ENCODE data around the gene HIPK4.

Gene HIPK4

DNA sequence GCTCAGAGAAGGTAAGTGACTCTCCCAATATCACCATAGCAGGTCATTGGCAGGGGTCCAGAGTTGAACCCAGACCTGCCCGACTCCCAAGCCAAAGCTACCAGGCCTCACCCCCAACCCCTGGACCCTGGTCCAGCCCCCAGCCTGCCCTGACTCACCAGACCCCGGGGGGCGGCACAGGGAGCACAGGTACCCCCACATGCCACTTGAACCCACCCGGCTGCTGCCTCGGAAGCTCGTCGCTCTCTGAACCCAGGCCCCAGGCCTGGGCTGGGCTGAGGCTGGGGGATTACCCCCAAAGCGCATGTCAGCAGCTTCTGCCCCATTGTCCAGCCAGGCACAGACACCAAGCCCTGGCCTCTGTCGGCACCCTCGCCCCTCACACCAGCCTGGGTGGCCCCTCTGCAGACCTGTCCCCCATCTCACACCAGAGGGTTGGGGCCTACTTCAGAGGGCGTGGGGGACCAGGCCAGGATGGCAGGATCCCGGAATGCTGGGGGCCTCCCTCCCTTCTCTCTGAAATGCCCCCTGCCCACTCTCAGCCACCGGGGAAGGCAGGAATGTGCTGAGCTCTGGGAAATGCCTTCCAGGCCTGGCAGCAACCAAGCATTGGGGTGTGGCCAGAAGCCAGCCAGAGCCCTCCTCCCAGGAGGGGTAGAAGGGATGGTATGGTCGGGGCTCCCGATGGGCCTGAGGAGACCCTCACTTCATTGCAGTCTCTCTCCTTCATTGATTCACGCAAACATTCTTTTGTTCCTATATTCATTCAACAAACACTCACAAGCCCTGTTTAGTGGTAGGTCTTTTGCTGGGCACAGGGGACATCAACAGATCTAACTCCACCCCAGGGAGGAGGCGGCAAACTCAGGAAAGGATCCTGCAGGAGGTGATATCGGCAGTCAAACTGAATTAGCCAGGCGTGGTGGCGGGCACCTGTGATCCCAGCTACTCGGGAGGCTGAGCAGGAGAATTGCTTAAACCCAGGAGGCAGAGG is 24.9 kb upstream of the HIPK4 start:
- no CpG with 5 or more reads among the region's 21 CpGs for WGBS (ENCODE audit: extremely low coverage, insufficient coverage, low lambda C conversion rate)
- H4K8ac ChIP-seq (ENCODE audit: low read depth, low read length) = no peak overlapping the region
- no peak overlapping the region for H4K5ac ChIP-seq (ENCODE audit: low read length)
- no peaks in the 10 kb centered on the region for H3K79me2 ChIP-seq (ENCODE audit: control insufficient read depth, insufficient read depth, low read length)
- no peaks in the 10 kb centered on the region for H3K27me3 ChIP-seq (ENCODE audit: insufficient read depth, low read length, poor library complexity)
- H3K36me3 ChIP-seq (ENCODE audit: control insufficient read depth, insufficient read depth, low read length) = no peaks in the 10 kb centered on the region
- H3K4ac ChIP-seq (ENCODE audit: low read depth, low read length) = no peak overlapping the region
- no peak overlapping the region for H2BK5ac ChIP-seq (ENCODE audit: low read length)
- no peak overlapping the region for H3K4me2 ChIP-seq (ENCODE audit: low read length)
- no peak overlapping the region for H3K56ac ChIP-seq (ENCODE audit: low read length)
- H3K27ac ChIP-seq (ENCODE audit: low read depth, low read length) = no peak overlapping the region
- H3K4me1 ChIP-seq (ENCODE audit: control insufficient read depth, low read depth, low read length) = no peaks in the 10 kb centered on the region
- H3K23ac ChIP-seq (ENCODE audit: low read length) = no peak overlapping the region
- H2BK120ac ChIP-seq (ENCODE audit: low read depth, low read length) = no peak overlapping the region
- no peak overlapping the region for H3K4me3 ChIP-seq (ENCODE audit: low read length)
- no peaks in the 10 kb centered on the region for H3K79me1 ChIP-seq (ENCODE audit: low read length)
- no peak overlapping the region for H2BK15ac ChIP-seq (replicated peaks; ENCODE audit: low read depth)
- H3K18ac ChIP-seq (ENCODE audit: low read length) = no peak overlapping the region
- H3K9ac ChIP-seq (ENCODE audit: low read length) = no peak overlapping the region
- DNase-seq = no peak
- no peak overlapping the region for H2AK5ac ChIP-seq (ENCODE audit: low read length)

DNA sequence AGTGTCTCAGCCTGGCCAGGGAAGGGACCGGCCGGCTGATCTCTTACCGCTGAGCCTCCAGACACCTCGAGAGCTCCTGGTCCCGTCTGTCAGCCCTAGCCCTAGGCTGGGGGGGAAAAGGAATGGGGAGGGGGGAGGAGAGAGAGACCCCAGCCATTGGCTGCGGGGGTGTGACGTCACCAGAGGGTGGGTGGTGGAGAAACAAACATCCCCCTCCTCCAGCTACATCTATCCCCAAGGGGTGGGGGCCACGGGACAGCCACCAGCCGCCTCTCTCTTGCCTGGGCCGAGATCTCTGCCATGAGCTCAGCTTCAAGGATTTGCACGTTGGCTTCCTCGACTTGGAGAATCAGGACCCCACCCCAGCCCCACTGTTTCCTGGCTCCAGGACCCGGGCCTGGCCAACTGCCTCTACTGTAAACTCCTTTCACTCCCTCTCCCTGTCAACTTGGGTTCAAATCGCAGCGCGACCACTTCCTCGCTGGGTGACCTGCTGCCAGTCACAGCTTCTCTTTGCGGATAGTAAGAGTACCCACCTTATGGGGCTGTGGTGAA is 23.4 kb upstream of the HIPK4 start, which contains the start of gene PRX:
Gene PRX, minus strand, starts transcription at position 88 of the 555 bp plus-strand sequence. CDS start 5,446 bp downstream, outside the sequence.
- H3K79me1 ChIP-seq (ENCODE audit: low read length) = no peaks in the 10 kb centered on the region
- H3K79me2 ChIP-seq (ENCODE audit: control insufficient read depth, insufficient read depth, low read length) = no peaks in the 10 kb centered on the region
- H4K8ac ChIP-seq (ENCODE audit: low read depth, low read length) = no peak within 1 kb of the TSS
- no peak within 1 kb of the TSS for H3K23ac ChIP-seq (ENCODE audit: low read length)
- no peak within 1 kb of the TSS for H4K5ac ChIP-seq (ENCODE audit: low read length)
- H3K4ac ChIP-seq (ENCODE audit: low read depth, low read length) = no peak within 1 kb of the TSS
- H2BK120ac ChIP-seq (ENCODE audit: low read depth, low read length) = no peak within 1 kb of the TSS
- peak within 1 kb of the TSS; percentile 22 for H3K9ac ChIP-seq (ENCODE audit: low read length)
- H3K27me3 ChIP-seq (ENCODE audit: insufficient read depth, low read length, poor library complexity) = no peaks in the 10 kb centered on the region
- peak within 1 kb of the TSS; percentile 43 for H3K56ac ChIP-seq (ENCODE audit: low read length)
- H3K4me1 ChIP-seq (ENCODE audit: control insufficient read depth, low read depth, low read length) = no peaks in the 10 kb centered on the region
- peak; percentile 92 for DNase-seq
- no peak within 1 kb of the TSS for H3K4me2 ChIP-seq (ENCODE audit: low read length)
- no peak within 1 kb of the TSS for H2AK5ac ChIP-seq (ENCODE audit: low read length)
- H3K36me3 ChIP-seq (ENCODE audit: control insufficient read depth, insufficient read depth, low read length) = no peaks in the 10 kb centered on the region
- H2BK15ac ChIP-seq (replicated peaks; ENCODE audit: low read depth) = no peak within 1 kb of the TSS
- no peak within 1 kb of the TSS for H3K18ac ChIP-seq (ENCODE audit: low read length)
- no peak within 1 kb of the TSS for H3K27ac ChIP-seq (ENCODE audit: low read depth, low read length)
- no CpG with 5 or more reads among the region's 18 CpGs for WGBS (ENCODE audit: extremely low coverage, insufficient coverage, low lambda C conversion rate)
- no peak within 1 kb of the TSS for H3K4me3 ChIP-seq (ENCODE audit: low read length)
- no peak within 1 kb of the TSS for H2BK5ac ChIP-seq (ENCODE audit: low read length)

DNA sequence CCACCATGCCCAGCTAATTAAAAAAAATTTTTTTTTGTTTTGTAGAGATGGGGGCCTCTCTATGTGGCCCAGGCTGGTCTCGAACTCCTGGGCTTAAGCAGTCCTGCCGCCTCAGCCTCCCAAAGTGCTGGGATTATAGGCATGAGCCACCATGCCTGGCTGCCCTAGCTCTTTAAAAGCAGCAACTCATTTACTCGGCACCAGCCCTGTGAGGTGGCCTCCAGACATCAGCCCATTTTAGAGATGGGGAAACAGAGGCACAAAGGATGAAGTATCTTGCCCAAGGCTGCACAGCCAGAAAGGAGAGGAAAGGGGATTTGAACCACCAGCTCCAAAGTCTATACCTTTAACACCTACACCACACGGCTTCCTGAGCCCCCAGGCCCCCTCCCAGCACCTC is 22.9 kb upstream of the HIPK4 start:
- Histone ChIP-seq H2AK5ac (ENCODE audit: low read length) (no peak overlapping the region), H3K4me3 (ENCODE audit: low read length) (no peak overlapping the region), H3K18ac (ENCODE audit: low read length) (no peak overlapping the region), H4K8ac (ENCODE audit: low read depth, low read length) (no peak overlapping the region), H3K4me2 (ENCODE audit: low read length) (no peak overlapping the region), H3K4me1 (ENCODE audit: control insufficient read depth, low read depth, low read length) (no peaks in the 10 kb centered on the region), H3K4ac (ENCODE audit: low read depth, low read length) (no peak overlapping the region), H4K5ac (ENCODE audit: low read length) (no peak overlapping the region), H2BK15ac (replicated peaks; ENCODE audit: low read depth) (no peak overlapping the region), H3K23ac (ENCODE audit: low read length) (no peak overlapping the region), H3K56ac (ENCODE audit: low read length) (peak overlapping the region; percentile 43), H3K79me1 (ENCODE audit: low read length) (no peaks in the 10 kb centered on the region), H2BK5ac (ENCODE audit: low read length) (no peak overlapping the region), H2BK120ac (ENCODE audit: low read depth, low read length) (no peak overlapping the region), H3K9ac (ENCODE audit: low read length) (peak overlapping the region; percentile 12), H3K79me2 (ENCODE audit: control insufficient read depth, insufficient read depth, low read length) (no peaks in the 10 kb centered on the region), H3K27ac (ENCODE audit: low read depth, low read length) (no peak overlapping the region), H3K36me3 (ENCODE audit: control insufficient read depth, insufficient read depth, low read length) (no peaks in the 10 kb centered on the region), H3K27me3 (ENCODE audit: insufficient read depth, low read length, poor library complexity) (no peaks in the 10 kb centered on the region)
- no peak for DNase-seq
- no CpG with 5 or more reads among the region's 4 CpGs for WGBS (ENCODE audit: extremely low coverage, insufficient coverage, low lambda C conversion rate)

DNA sequence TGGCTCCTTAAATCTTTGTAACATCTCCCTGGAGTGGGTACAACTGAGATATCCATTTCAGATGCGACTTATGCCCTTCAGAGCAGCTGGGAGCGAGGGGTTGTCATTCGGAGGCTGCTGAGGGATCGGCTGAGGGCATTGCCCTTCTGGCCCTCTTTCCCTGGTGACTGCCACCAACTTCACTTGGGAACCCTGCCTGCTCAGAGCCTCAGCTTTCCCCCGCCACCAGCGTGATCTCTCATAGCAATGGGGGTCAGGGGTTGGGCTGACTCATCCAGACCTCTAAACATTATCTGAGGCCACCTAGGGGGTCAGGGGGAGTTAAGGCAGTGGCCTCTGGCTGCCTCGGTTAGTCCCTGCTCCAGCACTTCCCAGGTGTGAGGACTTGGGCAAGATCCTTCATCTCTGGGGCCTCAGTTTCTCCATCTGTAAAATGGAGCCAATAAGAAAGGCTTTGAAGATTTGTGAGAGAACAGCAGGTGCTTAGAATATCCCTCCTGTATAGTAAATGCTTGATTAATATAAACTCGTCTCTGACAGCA is 22.0 kb upstream of the HIPK4 start:
- WGBS (ENCODE audit: extremely low coverage, insufficient coverage, low lambda C conversion rate) = no CpG with 5 or more reads among the region's 8 CpGs
- Histone ChIP-seq H2BK15ac (replicated peaks; ENCODE audit: low read depth) (no peak overlapping the region), H3K9ac (ENCODE audit: low read length) (no peak overlapping the region)

DNA sequence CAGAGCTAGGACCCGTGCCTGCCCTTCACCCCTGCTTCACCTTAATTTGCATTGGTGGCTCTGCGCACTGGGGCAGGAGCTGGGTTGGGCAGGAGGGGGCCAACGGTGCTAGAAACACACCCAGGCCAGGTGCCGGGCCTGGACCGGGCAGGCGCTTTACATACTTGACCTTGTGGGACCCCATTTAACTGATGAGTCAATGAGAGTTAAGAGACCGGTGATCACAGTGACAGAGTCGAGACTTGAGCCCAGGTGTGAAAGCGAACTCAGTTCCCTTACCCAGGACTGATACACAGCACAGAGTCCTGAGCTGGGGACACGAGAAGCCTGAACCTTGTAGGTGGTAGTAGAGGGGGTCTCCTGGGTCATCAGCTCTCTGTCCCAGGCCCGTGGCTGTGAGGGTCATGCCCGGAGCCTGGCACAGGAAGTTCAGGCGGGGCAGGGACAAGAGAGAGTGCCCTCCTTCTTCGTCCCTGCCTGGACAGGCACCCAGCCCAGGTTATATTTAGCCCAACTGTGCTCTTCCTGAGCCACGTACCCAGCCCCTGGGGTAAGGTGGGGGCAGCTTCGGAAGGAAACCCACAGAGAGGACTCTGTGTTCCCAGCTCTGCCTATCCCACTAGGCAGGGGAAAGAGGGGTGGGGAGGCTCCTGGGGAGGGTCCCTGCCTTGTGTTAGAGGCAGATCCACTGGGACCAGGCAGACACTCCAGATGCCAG is 21.3 kb upstream of the HIPK4 start:
- no peaks in the 10 kb centered on the region for H3K36me3 ChIP-seq (ENCODE audit: control insufficient read depth, insufficient read depth, low read length)
- H3K23ac ChIP-seq (ENCODE audit: low read length) = no peak overlapping the region
- H3K18ac ChIP-seq (ENCODE audit: low read length) = no peak overlapping the region
- H3K56ac ChIP-seq (ENCODE audit: low read length) = peak overlapping the region; percentile 25
- no peak overlapping the region for H3K4me2 ChIP-seq (ENCODE audit: low read length)
- H4K5ac ChIP-seq (ENCODE audit: low read length) = no peak overlapping the region
- no peak overlapping the region for H2AK5ac ChIP-seq (ENCODE audit: low read length)
- DNase-seq = no peak
- no CpG with 5 or more reads among the region's 16 CpGs for WGBS (ENCODE audit: extremely low coverage, insufficient coverage, low lambda C conversion rate)
- H3K9ac ChIP-seq (ENCODE audit: low read length) = no peak overlapping the region
- no peak overlapping the region for H4K8ac ChIP-seq (ENCODE audit: low read depth, low read length)
- H3K79me1 ChIP-seq (ENCODE audit: low read length) = no peaks in the 10 kb centered on the region
- no peaks in the 10 kb centered on the region for H3K79me2 ChIP-seq (ENCODE audit: control insufficient read depth, insufficient read depth, low read length)
- no peak overlapping the region for H2BK120ac ChIP-seq (ENCODE audit: low read depth, low read length)
- no peak overlapping the region for H3K4ac ChIP-seq (ENCODE audit: low read depth, low read length)
- no peaks in the 10 kb centered on the region for H3K27me3 ChIP-seq (ENCODE audit: insufficient read depth, low read length, poor library complexity)
- no peak overlapping the region for H3K27ac ChIP-seq (ENCODE audit: low read depth, low read length)
- no peak overlapping the region for H2BK15ac ChIP-seq (replicated peaks; ENCODE audit: low read depth)
- no peak overlapping the region for H2BK5ac ChIP-seq (ENCODE audit: low read length)
- H3K4me1 ChIP-seq (ENCODE audit: control insufficient read depth, low read depth, low read length) = no peaks in the 10 kb centered on the region
- H3K4me3 ChIP-seq (ENCODE audit: low read length) = no peak overlapping the region

More for the DNA sequence above, 22.0 kb upstream of the HIPK4 start:
- Histone ChIP-seq H4K8ac (ENCODE audit: low read depth, low read length) (no peak overlapping the region), H3K4me2 (ENCODE audit: low read length) (no peak overlapping the region), H2AK5ac (ENCODE audit: low read length) (no peak overlapping the region), H4K5ac (ENCODE audit: low read length) (no peak overlapping the region), H3K56ac (ENCODE audit: low read length) (no peak overlapping the region), H3K4me1 (ENCODE audit: control insufficient read depth, low read depth, low read length) (no peaks in the 10 kb centered on the region), H3K27ac (ENCODE audit: low read depth, low read length) (no peak overlapping the region), H3K79me1 (ENCODE audit: low read length) (no peaks in the 10 kb centered on the region), H3K79me2 (ENCODE audit: control insufficient read depth, insufficient read depth, low read length) (no peaks in the 10 kb centered on the region), H3K23ac (ENCODE audit: low read length) (no peak overlapping the region), H2BK5ac (ENCODE audit: low read length) (no peak overlapping the region), H3K36me3 (ENCODE audit: control insufficient read depth, insufficient read depth, low read length) (no peaks in the 10 kb centered on the region), H2BK120ac (ENCODE audit: low read depth, low read length) (no peak overlapping the region), H3K18ac (ENCODE audit: low read length) (no peak overlapping the region), H3K4me3 (ENCODE audit: low read length) (no peak overlapping the region), H3K4ac (ENCODE audit: low read depth, low read length) (no peak overlapping the region), H3K27me3 (ENCODE audit: insufficient read depth, low read length, poor library complexity) (no peaks in the 10 kb centered on the region)
- no peak for DNase-seq
